ENCODE measurements around the gene XPNPEP2.

DNA sequence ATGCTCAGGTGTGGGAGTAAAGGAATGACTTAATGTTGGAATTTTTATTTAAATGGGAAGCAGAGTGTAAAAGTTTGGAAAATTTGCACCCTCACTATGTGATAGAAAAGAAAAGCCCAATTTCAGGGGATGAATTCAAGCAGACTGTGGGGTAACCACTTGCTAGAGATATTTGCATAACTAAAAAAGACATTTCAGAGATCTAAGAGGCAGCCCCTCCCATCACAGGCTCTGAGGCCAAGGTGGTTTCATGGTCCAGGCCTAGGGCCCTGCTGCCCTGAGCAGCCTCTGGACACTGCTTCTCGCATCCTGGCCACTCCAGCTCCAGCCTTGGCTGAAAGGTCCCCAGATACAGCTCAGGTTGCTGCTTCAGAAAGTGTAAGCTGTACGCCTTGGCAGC, 5.9 kb upstream of the XPNPEP2 start:
- TF ChIP-seq, protein P1, sequence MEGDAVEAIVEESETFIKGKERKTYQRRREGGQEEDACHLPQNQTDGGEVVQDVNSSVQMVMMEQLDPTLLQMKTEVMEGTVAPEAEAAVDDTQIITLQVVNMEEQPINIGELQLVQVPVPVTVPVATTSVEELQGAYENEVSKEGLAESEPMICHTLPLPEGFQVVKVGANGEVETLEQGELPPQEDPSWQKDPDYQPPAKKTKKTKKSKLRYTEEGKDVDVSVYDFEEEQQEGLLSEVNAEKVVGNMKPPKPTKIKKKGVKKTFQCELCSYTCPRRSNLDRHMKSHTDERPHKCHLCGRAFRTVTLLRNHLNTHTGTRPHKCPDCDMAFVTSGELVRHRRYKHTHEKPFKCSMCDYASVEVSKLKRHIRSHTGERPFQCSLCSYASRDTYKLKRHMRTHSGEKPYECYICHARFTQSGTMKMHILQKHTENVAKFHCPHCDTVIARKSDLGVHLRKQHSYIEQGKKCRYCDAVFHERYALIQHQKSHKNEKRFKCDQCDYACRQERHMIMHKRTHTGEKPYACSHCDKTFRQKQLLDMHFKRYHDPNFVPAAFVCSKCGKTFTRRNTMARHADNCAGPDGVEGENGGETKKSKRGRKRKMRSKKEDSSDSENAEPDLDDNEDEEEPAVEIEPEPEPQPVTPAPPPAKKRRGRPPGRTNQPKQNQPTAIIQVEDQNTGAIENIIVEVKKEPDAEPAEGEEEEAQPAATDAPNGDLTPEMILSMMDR (IDR thresholded peaks at IDR 0.05), result no peak
- TF ChIP-seq POLR2AphosphoS5 (IDR thresholded peaks at IDR 0.05), result no peak
